ENCODE measurements around the gene NPAS1. TPM values are rescaled to one million over a fixed set of nuclear protein-coding genes. Genes with fewer than 3 reads are reported as not detected.

Gene NPAS1
- total and polyA plus RNA-seq, 2 experiments from 2014 or later, result 0.23 to 4.5 TPM

DNA sequence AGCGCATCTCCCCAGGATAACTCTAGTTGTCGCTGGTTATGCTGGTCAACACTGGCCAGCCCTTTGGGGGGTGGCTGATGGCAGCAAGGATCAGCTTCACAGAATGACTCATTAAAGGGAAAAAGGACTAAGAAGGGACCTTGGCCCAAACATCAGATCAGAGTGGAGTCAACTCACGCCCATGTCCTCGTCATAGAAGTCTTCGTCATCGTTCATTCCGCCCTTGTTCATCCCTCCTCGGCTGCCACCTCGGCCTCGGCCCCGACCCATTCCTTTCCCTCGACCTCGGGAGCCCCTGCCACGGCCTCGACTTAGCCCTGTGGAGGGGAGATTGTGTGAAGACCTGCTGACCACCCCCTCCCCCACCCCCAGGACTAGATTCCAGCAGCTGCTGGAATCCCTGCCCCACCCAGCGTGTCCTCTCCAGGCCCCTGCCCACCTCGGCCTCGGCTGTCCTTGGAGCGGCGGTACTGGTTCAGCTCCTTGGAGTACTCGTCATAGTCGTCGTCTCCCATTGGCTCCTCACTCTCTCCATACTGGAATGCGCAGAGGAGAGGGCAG lies 65.3 kb downstream of the NPAS1 start:
- TF ChIP-seq EZH2phosphoT487 (IDR thresholded peaks at IDR 0.05; ENCODE audit: low read depth, severe bottlenecking, unreplicated experiment), result no peak
- TF ChIP-seq, protein P1, sequence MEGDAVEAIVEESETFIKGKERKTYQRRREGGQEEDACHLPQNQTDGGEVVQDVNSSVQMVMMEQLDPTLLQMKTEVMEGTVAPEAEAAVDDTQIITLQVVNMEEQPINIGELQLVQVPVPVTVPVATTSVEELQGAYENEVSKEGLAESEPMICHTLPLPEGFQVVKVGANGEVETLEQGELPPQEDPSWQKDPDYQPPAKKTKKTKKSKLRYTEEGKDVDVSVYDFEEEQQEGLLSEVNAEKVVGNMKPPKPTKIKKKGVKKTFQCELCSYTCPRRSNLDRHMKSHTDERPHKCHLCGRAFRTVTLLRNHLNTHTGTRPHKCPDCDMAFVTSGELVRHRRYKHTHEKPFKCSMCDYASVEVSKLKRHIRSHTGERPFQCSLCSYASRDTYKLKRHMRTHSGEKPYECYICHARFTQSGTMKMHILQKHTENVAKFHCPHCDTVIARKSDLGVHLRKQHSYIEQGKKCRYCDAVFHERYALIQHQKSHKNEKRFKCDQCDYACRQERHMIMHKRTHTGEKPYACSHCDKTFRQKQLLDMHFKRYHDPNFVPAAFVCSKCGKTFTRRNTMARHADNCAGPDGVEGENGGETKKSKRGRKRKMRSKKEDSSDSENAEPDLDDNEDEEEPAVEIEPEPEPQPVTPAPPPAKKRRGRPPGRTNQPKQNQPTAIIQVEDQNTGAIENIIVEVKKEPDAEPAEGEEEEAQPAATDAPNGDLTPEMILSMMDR (IDR thresholded peaks at IDR 0.05; ENCODE audit: poor library complexity), result no peak
- TF ChIP-seq EZH2 (IDR thresholded peaks at IDR 0.05; ENCODE audit: borderline replicate concordance), result no peak
- WGBS (ENCODE audit: low lambda C conversion rate, missing lambda C conversion rate), result 98% methylated on average over 21 of the region's 24 CpGs

DNA sequence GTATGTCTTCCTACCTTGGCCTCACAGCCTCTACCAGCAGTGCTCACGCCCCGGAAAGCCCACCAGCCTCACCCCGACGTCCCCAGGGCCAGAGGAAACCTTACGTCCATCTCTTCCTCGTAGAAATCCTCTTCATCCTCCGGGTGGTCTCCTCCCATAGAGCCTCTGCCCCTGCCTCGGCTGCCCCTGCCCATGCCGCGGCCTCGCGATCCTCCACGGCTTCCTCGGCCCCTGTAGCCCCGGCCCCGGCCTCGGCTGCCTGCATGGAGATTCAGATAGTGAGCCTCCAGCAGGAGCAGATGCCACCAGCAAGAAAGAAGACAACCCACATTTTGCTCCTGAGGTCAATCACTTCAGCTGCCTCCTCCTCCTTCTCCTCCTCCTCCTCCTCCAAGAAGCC lies 66.6 kb downstream of the NPAS1 start:
- peaks cover 17% of the 10 kb centered on the region for H3K79me2 ChIP-seq
- H3K4me3 ChIP-seq, result no peak overlapping the region
- no peak overlapping the region for H3K4me2 ChIP-seq
- WGBS (ENCODE audit: low lambda C conversion rate, missing lambda C conversion rate), result 96% methylated on average over 17 of the region's 17 CpGs
- TF ChIP-seq EZH2 (IDR thresholded peaks at IDR 0.05; ENCODE audit: borderline replicate concordance) (no peak), EZH2phosphoT487 (IDR thresholded peaks at IDR 0.05; ENCODE audit: low read depth, severe bottlenecking, unreplicated experiment) (no peak)
- TF ChIP-seq, protein P1 (IDR thresholded peaks at IDR 0.05; ENCODE audit: poor library complexity), result no peak
- no peaks in the 10 kb centered on the region for H3K9me2 ChIP-seq (replicated peaks; ENCODE audit: insufficient read depth)
- peaks cover 2% of the 10 kb centered on the region for H3K36me3 ChIP-seq (replicated peaks; ENCODE audit: insufficient read depth, low read depth)
- no peak overlapping the region for H2AFZ ChIP-seq
- no peak for DNase-seq (ENCODE audit: low spot score)
- no peaks in the 10 kb centered on the region for H3K4me1 ChIP-seq (ENCODE audit: insufficient read depth)
- H4K20me1 ChIP-seq (ENCODE audit: insufficient read depth, poor library complexity, severe bottlenecking), result no peaks in the 10 kb centered on the region
- no peak overlapping the region for H3K27ac ChIP-seq
- no peaks in the 10 kb centered on the region for H3K27me3 ChIP-seq
- H3K9me3 ChIP-seq (ENCODE audit: low read depth), result no peaks in the 10 kb centered on the region

More for the DNA sequence above, 65.3 kb downstream of the NPAS1 start:
- Histone ChIP-seq H3K36me3 (replicated peaks; ENCODE audit: insufficient read depth, low read depth) (no peaks in the 10 kb centered on the region), H3K79me2 (peaks cover 9% of the 10 kb centered on the region), H3K4me3 (no peak overlapping the region), H2AFZ (no peak overlapping the region), H3K4me2 (no peak overlapping the region), H3K27me3 (no peaks in the 10 kb centered on the region), H3K9me2 (replicated peaks; ENCODE audit: insufficient read depth) (no peaks in the 10 kb centered on the region), H4K20me1 (ENCODE audit: insufficient read depth, poor library complexity, severe bottlenecking) (no peaks in the 10 kb centered on the region), H3K27ac (no peak overlapping the region), H3K4me1 (ENCODE audit: insufficient read depth) (no peaks in the 10 kb centered on the region), H3K9me3 (ENCODE audit: low read depth) (no peaks in the 10 kb centered on the region)
- no peak for DNase-seq (ENCODE audit: low spot score)

DNA sequence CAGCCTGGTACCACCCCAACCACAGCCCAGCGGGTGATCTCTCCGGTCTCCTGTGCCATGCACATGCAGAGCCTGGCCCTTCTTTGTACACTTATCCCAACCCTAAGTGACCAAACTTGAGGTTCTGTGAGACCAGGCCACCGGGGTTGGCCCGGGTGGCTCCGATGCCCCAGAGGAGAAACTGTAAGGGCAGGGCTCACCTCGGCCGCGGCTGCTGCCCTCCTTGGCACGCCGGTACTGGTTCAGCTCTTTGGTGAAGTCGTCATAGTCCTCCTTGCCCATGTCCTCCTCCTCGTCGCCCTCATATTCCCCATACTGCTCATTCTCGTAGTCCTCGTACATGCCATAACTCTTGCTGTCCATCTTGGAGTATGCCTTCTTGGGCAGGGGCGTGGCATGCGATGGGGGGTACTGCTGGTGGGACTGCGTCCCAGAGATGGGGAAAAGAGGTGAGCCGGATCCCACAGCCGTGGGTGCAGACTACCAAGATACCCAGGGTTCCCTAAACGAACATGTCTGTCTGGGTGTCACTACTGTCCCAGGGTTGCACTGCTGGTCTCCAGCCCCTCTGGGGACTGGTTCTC lies 70.2 kb downstream of the NPAS1 start:
- H3K4me1 ChIP-seq (ENCODE audit: insufficient read depth), result peaks cover 13% of the 10 kb centered on the region
- no peaks in the 10 kb centered on the region for H3K27me3 ChIP-seq
- H3K4me2 ChIP-seq, result no peak overlapping the region
- no peak overlapping the region for H2AFZ ChIP-seq
- H4K20me1 ChIP-seq (ENCODE audit: insufficient read depth, poor library complexity, severe bottlenecking), result no peaks in the 10 kb centered on the region
- H3K27ac ChIP-seq, result peak overlapping the region; percentile 80
- no peaks in the 10 kb centered on the region for H3K9me2 ChIP-seq (replicated peaks; ENCODE audit: insufficient read depth)
- 97% methylated on average over 21 of the region's 21 CpGs for WGBS (ENCODE audit: low lambda C conversion rate, missing lambda C conversion rate)
- H3K9me3 ChIP-seq (ENCODE audit: low read depth), result no peaks in the 10 kb centered on the region
- peaks cover 2% of the 10 kb centered on the region for H3K36me3 ChIP-seq (replicated peaks; ENCODE audit: insufficient read depth, low read depth)
- H3K4me3 ChIP-seq, result no peak overlapping the region
- peaks cover 53% of the 10 kb centered on the region for H3K79me2 ChIP-seq
- no peak for DNase-seq (ENCODE audit: low spot score)
- TF ChIP-seq EZH2phosphoT487 (IDR thresholded peaks at IDR 0.05; ENCODE audit: low read depth, severe bottlenecking, unreplicated experiment), result no peak
- TF ChIP-seq, protein P1 (IDR thresholded peaks at IDR 0.05; ENCODE audit: poor library complexity), result no peak
- TF ChIP-seq EZH2 (IDR thresholded peaks at IDR 0.05; ENCODE audit: borderline replicate concordance), result no peak
